HepG2 (cell line): ENCODE measurements around the gene JAZF1.

Source experiments
- KLF9 ChIP-seq: IDR thresholded peaks from 2 replicates; pipeline ENCODE4 v1.6.1; 2016; ENCODE audit warnings: low read depth
- MED13 ChIP-seq: sonication (generic); formaldehyde crosslinking; IDR thresholded peaks from 2 replicates; pipeline ENCODE4 v1.5.0; 2020; ENCODE audit warnings: missing genetic modification reagents
- ZC3H13 ChIP-seq: sonication (generic); formaldehyde crosslinking; IDR thresholded peaks from 2 replicates; pipeline ENCODE4 v1.8.1; 2023; ENCODE audit warnings: mild to moderate bottlenecking, missing genetic modification reagents, moderate library complexity
- ZNF101 ChIP-seq: sonication (generic); formaldehyde crosslinking; IDR thresholded peaks from 2 replicates; pipeline ENCODE4 v1.4.0; 2020; ENCODE audit warnings: mild to moderate bottlenecking, low read depth, missing genetic modification reagents, borderline replicate concordance
- TF ChIP-seq, protein P1 (sequence below): sonication (generic); formaldehyde crosslinking; IDR thresholded peaks from 2 replicates; pipeline ENCODE4 v1.5.0; 2020; ENCODE audit warnings: mild to moderate bottlenecking, missing genetic modification reagents, moderate library complexity
- TF ChIP-seq, protein P2 (sequence below): sonication (generic); formaldehyde crosslinking; IDR thresholded peaks from 2 replicates; pipeline ENCODE4 v1.9.0; 2022; ENCODE audit warnings: missing genetic modification reagents, mild to moderate bottlenecking, borderline replicate concordance

DNA sequence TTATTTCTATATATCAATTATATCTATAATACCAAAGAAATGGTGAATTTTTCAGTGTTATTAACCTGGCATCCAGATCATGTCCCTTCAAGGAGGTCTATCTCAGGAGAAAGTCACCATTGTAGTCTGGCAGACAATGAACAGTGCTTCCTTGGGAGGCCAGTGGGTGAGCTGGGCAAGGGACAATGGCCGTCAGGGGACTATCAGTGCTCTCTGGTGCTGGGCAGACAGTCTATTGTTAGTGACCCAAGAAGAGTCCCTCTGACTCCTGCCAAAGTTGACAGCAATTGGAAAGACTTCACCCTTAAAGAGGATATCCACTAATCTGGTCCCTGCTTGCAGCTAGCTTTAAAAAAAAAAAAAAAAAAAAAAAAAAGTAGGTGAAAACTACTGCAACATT lies 7.1 kb downstream of the JAZF1 start:
- TF ChIP-seq KLF9 (CRISPR knock-in tag): no peak
- TF ChIP-seq ZC3H13 (CRISPR knock-in tag): no peak
- TF ChIP-seq MED13 (CRISPR knock-in tag): no peak
- TF ChIP-seq, protein P1, sequence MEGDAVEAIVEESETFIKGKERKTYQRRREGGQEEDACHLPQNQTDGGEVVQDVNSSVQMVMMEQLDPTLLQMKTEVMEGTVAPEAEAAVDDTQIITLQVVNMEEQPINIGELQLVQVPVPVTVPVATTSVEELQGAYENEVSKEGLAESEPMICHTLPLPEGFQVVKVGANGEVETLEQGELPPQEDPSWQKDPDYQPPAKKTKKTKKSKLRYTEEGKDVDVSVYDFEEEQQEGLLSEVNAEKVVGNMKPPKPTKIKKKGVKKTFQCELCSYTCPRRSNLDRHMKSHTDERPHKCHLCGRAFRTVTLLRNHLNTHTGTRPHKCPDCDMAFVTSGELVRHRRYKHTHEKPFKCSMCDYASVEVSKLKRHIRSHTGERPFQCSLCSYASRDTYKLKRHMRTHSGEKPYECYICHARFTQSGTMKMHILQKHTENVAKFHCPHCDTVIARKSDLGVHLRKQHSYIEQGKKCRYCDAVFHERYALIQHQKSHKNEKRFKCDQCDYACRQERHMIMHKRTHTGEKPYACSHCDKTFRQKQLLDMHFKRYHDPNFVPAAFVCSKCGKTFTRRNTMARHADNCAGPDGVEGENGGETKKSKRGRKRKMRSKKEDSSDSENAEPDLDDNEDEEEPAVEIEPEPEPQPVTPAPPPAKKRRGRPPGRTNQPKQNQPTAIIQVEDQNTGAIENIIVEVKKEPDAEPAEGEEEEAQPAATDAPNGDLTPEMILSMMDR: no peak
- TF ChIP-seq ZNF101: no peak
- TF ChIP-seq, protein P2, sequence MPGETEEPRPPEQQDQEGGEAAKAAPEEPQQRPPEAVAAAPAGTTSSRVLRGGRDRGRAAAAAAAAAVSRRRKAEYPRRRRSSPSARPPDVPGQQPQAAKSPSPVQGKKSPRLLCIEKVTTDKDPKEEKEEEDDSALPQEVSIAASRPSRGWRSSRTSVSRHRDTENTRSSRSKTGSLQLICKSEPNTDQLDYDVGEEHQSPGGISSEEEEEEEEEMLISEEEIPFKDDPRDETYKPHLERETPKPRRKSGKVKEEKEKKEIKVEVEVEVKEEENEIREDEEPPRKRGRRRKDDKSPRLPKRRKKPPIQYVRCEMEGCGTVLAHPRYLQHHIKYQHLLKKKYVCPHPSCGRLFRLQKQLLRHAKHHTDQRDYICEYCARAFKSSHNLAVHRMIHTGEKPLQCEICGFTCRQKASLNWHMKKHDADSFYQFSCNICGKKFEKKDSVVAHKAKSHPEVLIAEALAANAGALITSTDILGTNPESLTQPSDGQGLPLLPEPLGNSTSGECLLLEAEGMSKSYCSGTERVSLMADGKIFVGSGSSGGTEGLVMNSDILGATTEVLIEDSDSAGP: no peak
